ENCODE results near the gene C10orf105.

- TF ChIP-seq ZNF274 (IDR thresholded peaks at IDR 0.05; ENCODE audit: low read depth, low read length) = no peak
- TF ChIP-seq YY1 (IDR thresholded peaks at IDR 0.05; ENCODE audit: insufficient read depth, insufficient read length) = no peak
- TF ChIP-seq SUZ12 (IDR thresholded peaks at IDR 0.05; ENCODE audit: extremely low read depth, insufficient read depth, insufficient read length) = no peak
These were observed 19.9 kb upstream of the C10orf105 start for GRCh38 chr10:71739358-71739900.
